ENCODE results near the gene KMT2D. TPM values are rescaled to one million over a fixed set of nuclear protein-coding genes. Genes with fewer than 3 reads are reported as not detected.

Gene KMT2D
- total RNA-seq, 2 experiments from 2014 or later = 41.8 to 129 TPM

DNA sequence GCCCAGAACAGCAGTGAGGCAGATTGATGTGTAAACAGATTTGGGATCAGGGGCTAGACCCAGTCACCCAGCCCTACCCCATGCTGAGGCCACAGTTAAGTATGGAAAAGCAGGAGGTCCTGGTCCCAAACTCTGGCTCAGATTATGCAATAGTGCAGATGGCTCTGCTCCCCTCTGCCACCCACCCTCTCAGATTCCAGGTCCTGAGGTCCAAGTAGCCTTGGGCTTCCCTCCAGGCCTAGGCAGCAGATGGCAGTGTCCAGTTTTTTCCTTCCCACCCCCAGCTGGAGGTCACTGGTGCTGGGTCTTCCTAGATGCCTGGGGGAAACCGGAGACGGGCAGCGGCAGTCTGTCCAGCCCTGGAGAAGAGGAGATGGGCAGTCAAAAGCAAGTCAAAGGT is 36.8 kb upstream of the KMT2D start:
- TF ChIP-seq CTCF (conservative IDR thresholded peaks at IDR 0.05; ENCODE audit: low read length) = no peak
- no peak for TF ChIP-seq EZH2phosphoT487 (IDR thresholded peaks at IDR 0.05; ENCODE audit: borderline replicate concordance, low read depth, low read length)
- H4K20me1 ChIP-seq (ENCODE audit: insufficient read depth, low read length) = no peaks in the 10 kb centered on the region
- peaks cover 10% of the 10 kb centered on the region; the same call in 1 of the 2 replicates for H3K36me3 ChIP-seq (ENCODE audit: insufficient read depth, low read length)
- no peaks in the 10 kb centered on the region for H3K9me3 ChIP-seq (ENCODE audit: low read length)
- intact Hi-C loops (cut with micrococcal nuclease; ENCODE audit: unreplicated experiment) = loop anchor here (5.0 kb wide), 1 partner anchor 100 kb away; the partner anchor contains the start of gene DDN
- H2AFZ ChIP-seq (ENCODE audit: low read length) = no peak overlapping the region
- no peak overlapping the region for H3K27ac ChIP-seq (ENCODE audit: low read depth, low read length, poor library complexity, severe bottlenecking)
- no peak overlapping the region for H3K4me2 ChIP-seq (ENCODE audit: low read length)
- DNase-seq (ENCODE audit: low spot score) = no peak
- H3K4me3 ChIP-seq (ENCODE audit: low read depth, low read length, poor library complexity, severe bottlenecking) = no peak overlapping the region
- H3K9me2 ChIP-seq (ENCODE audit: insufficient read depth, low read length) = no peaks in the 10 kb centered on the region
- ChIA-PET CTCF (ENCODE audit: unreplicated experiment) (interaction anchor here (0.6 to 1.8 kb wide), 3 partner anchors 9 to 78 kb away, joined by 3 to 5 read pairs (median 3); no protein-coding TSS in a partner anchor), POLR2A (no interaction called here)
- BruUV-seq (replicated peaks) = no TSS peak
- no peaks in the 10 kb centered on the region for H3K4me1 ChIP-seq (ENCODE audit: insufficient read depth, low read length, poor library complexity, severe bottlenecking)
- no peaks in the 10 kb centered on the region for H3K79me2 ChIP-seq (ENCODE audit: insufficient read depth, low read depth, low read length)

DNA sequence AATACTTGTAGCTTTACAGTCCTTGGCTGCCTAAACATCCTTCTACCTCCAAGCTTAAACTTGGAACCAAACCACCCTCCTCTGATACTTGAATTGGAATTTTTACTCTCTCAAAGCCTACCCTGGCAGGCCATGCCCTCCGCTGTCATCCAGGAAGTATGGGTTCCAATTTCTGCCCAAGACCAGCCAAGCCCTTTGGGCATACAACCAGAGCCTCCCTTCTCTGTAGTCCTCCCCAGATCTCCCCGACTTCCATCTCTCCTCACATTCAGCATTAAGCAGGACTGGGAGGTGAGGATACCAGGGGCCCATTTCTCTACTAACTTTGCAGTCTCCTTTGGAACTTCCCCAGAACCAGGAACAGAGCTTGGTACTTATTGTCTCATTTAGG is 34.4 kb upstream of the KMT2D start:
- no peak for DNase-seq (ENCODE audit: low spot score)
- ChIA-PET POLR2A (interaction anchor here (0.6 kb wide), 3 partner anchors 23 to 199 kb away, joined by 3 to 4 read pairs (median 3); no protein-coding TSS in a partner anchor), CTCF (ENCODE audit: unreplicated experiment) (no interaction called here)
- Histone ChIP-seq H3K27ac (ENCODE audit: low read depth, low read length, poor library complexity, severe bottlenecking) (no peak overlapping the region), H3K9me2 (ENCODE audit: insufficient read depth, low read length) (no peaks in the 10 kb centered on the region), H2AFZ (ENCODE audit: low read length) (no peak overlapping the region), H3K9me3 (ENCODE audit: low read length) (no peaks in the 10 kb centered on the region), H3K4me2 (ENCODE audit: low read length) (no peak overlapping the region), H4K20me1 (ENCODE audit: insufficient read depth, low read length) (no peaks in the 10 kb centered on the region), H3K4me1 (ENCODE audit: insufficient read depth, low read length, poor library complexity, severe bottlenecking) (peaks cover 7% of the 10 kb centered on the region), H3K4me3 (ENCODE audit: low read depth, low read length, poor library complexity, severe bottlenecking) (no peak overlapping the region), H3K79me2 (ENCODE audit: insufficient read depth, low read depth, low read length) (no peaks in the 10 kb centered on the region), H3K36me3 (ENCODE audit: insufficient read depth, low read length) (no peaks in the 10 kb centered on the region)
- intact Hi-C loops (cut with micrococcal nuclease; ENCODE audit: unreplicated experiment) = loop anchor here (5.0 kb wide), 1 partner anchor 98 kb away; the partner anchor contains the start of gene DDN
- TF ChIP-seq EZH2phosphoT487 (IDR thresholded peaks at IDR 0.05; ENCODE audit: borderline replicate concordance, low read depth, low read length) = no peak
- TF ChIP-seq CTCF (conservative IDR thresholded peaks at IDR 0.05; ENCODE audit: low read length) = no peak
- BruUV-seq (replicated peaks) = no TSS peak

- CTCF ChIA-PET (ENCODE audit: unreplicated experiment) = interaction anchor here (1.2 kb wide), 1 partner anchor 30 kb away, joined by 3 read pairs; no protein-coding TSS in a partner anchor
- POLR2A ChIA-PET = interaction anchor here (0.6 to 0.7 kb wide), 3 partner anchors 23 to 198 kb away, joined by 3 to 4 read pairs (median 4); no protein-coding TSS in a partner anchor
- TF ChIP-seq CTCF (conservative IDR thresholded peaks at IDR 0.05; ENCODE audit: low read length) (no peak), EZH2phosphoT487 (IDR thresholded peaks at IDR 0.05; ENCODE audit: borderline replicate concordance, low read depth, low read length) (no peak)
- DNase-seq (ENCODE audit: low spot score) = no peak
- H3K4me1 ChIP-seq (ENCODE audit: insufficient read depth, low read length, poor library complexity, severe bottlenecking) = peaks cover 9% of the 10 kb centered on the region
- no peak within 1 kb of the TSS for H2AFZ ChIP-seq (ENCODE audit: low read length)
- intact Hi-C loops (cut with micrococcal nuclease; ENCODE audit: unreplicated experiment) = no loop called here
- H4K20me1 ChIP-seq (ENCODE audit: insufficient read depth, low read length) = no peaks in the 10 kb centered on the region
- H3K79me2 ChIP-seq (ENCODE audit: insufficient read depth, low read depth, low read length) = no peaks in the 10 kb centered on the region
- no peaks in the 10 kb centered on the region for H3K9me3 ChIP-seq (ENCODE audit: low read length)
- no TSS peak for BruUV-seq (replicated peaks)
- H3K4me3 ChIP-seq (ENCODE audit: low read depth, low read length, poor library complexity, severe bottlenecking) = no peak within 1 kb of the TSS
- H3K27ac ChIP-seq (ENCODE audit: low read depth, low read length, poor library complexity, severe bottlenecking) = no peak within 1 kb of the TSS
- no peaks in the 10 kb centered on the region for H3K36me3 ChIP-seq (ENCODE audit: insufficient read depth, low read length)
- H3K4me2 ChIP-seq (ENCODE audit: low read length) = no peak within 1 kb of the TSS
- no peaks in the 10 kb centered on the region for H3K9me2 ChIP-seq (ENCODE audit: insufficient read depth, low read length)
Measured at GRCh38 chr12:49094160-49094974, 33.8 kb upstream of the KMT2D start, which contains the start of gene DHH. Gene DHH, minus strand, starts transcription at chr12:49094801. Its CDS starts 289 bp downstream, at chr12:49094512.
